ENCODE results near the gene PRSS12.

DNA sequence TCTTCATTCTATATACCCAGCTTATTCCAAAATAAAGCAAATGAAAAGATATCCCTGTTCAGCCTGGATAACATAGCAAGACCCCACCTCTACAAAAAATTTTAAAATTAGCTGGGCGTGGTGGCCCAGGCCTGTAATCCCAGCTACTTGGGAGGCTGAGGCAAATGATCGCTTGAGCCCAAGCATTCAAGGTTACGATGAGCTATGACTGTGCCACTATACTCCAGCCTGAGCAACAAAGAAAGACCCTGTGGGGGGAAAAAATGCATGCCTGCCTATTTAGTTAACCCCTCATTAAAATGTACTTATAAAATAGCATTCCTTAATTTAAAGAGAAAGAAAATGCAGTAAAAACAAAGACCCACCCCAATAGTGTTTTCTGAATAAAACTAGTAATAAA is 9.3 kb downstream of the PRSS12 start:
- TF ChIP-seq, protein P1, sequence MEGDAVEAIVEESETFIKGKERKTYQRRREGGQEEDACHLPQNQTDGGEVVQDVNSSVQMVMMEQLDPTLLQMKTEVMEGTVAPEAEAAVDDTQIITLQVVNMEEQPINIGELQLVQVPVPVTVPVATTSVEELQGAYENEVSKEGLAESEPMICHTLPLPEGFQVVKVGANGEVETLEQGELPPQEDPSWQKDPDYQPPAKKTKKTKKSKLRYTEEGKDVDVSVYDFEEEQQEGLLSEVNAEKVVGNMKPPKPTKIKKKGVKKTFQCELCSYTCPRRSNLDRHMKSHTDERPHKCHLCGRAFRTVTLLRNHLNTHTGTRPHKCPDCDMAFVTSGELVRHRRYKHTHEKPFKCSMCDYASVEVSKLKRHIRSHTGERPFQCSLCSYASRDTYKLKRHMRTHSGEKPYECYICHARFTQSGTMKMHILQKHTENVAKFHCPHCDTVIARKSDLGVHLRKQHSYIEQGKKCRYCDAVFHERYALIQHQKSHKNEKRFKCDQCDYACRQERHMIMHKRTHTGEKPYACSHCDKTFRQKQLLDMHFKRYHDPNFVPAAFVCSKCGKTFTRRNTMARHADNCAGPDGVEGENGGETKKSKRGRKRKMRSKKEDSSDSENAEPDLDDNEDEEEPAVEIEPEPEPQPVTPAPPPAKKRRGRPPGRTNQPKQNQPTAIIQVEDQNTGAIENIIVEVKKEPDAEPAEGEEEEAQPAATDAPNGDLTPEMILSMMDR (conservative IDR thresholded peaks at IDR 0.05; ENCODE audit: low read length): no peak
- TF ChIP-seq EZH2phosphoT487 (IDR thresholded peaks at IDR 0.05; ENCODE audit: borderline replicate concordance, low read depth, low read length): no peak
